Middle frontal gyrus (tissue), 1 donor: Measurements from ENCODE around the gene TNFRSF19.
"Not testable (repeated sequence)": the region's sequence is repeated elsewhere in the genome, so short reads cannot be mapped to it uniquely, and the experiment has no call there.

ENCODE experiments used
- DNase-seq: peaks from one replicate; pipeline ENCODE4 v3.0.0-alpha.2; 2015; ENCODE audit warnings: low spot score; ENCODE audit errors: extremely low spot score

The TNFRSF19 gene

GRCh38 chr13:23570099-23570920 is at the start of gene TNFRSF19:
TSS of gene TNFRSF19 (plus strand) at chr13:23570412. CDS start at chr13:23590184, 19,772 bp downstream.
- no peak for DNase-seq

GRCh38 chr13:23529926-23530325 is 40.3 kb upstream of the TNFRSF19 start:
- not testable (repeated sequence) for DNase-seq

- DNase-seq = no peak
Observed at GRCh38 chr13:23531446-23531845, 38.8 kb upstream of the TNFRSF19 start.

DNA sequence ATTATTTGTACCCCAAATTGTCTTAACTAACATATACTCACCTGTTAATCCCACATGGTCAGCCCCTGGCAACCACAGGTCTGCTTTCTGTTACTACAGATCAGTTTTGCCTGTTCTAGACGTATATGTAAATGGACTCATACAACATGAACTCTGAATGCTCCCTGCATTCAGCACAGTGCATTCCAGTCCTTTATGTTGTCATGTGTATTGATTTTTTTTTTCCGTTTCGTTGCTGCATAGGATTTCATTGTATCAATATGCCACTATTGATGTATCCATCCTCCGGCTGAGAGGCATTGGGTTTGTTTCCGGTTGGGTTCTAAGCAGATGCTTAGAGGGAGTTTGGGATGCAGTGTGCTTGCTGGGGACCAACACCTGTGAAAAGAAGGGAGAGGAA is 36.1 kb upstream of the TNFRSF19 start:
- DNase-seq = no peak

DNA sequence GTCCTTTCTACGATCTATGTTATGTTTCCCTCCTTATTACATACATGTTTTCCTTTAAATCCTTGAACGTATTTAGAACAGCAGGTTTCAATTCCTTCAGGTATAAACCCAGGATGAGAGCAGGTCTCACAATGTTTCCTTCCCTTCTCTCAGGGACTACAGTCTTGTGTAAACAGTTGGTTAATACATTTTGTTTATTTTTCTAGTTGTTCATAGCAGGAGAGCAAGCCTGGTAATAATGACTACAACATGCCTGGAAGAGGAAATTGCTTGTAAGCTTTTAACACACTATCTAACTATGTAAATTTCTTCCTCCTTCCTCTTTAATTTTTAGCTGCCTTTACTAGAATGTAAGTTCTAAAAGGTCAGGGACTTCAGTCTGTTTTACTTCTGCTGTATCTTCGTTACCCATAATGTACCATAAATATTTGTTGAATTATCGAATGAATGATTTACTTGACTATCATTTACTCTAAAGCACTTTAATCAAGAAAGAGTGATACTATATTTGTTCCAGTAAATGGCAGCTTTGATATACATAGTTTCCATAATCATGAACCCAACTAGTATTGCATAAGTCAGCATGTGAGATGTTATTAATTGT is 28.9 kb upstream of the TNFRSF19 start:
- no peak for DNase-seq

DNA sequence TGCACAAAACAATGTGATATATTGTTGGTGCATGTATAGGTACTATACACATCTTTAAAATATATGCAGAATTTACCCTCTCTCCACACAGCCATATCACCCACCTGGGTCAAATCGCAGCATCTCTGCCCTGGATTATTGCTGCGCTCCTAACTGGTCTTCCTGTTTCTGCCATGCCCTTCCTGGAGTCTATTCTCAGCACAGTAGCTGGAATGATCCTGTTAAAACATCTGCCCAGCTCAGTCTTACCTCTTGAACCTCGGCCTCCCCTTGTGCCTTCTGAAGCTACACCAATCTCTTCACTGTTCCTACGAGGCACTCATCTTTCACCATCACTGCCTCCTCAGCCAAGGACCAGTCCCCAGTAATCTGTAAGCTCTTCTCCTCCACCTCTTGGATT is 25.5 kb upstream of the TNFRSF19 start:
- DNase-seq = no peak

DNA sequence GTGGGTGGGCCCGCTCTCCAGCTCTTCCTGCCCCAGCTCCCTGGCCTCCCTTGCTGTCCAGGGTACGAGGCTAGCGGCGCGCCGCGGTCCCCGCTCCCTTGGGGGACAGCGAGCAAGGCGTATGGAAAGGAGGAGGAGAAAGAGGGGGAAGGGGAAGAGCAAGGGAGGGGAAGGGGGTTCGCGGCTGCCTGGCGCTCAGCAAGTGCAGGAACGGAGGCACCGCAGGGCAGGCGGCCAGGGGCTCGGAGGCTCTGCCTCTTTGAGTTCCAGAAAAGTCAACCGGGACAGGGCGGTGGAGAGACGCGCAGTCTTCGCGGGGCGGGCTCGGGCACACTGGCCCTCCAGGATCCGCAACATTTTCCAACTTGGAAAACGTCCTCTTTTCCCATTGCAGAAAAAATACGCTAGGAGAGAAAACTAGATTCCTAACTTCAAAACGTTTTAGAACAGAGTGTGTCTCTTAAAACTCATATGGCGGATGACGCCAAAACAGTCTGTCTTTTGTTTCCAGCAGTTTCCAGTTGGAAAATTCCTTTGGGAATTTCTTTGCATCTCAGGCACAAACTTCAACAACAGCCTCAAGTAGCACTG is 23.1 kb upstream of the TNFRSF19 start:
- DNase-seq = no peak

- no peak for DNase-seq
Observed at GRCh38 chr13:23549724-23550123, 20.5 kb upstream of the TNFRSF19 start.

- DNase-seq = no peak
Observed at GRCh38 chr13:23550163-23550562, 20.0 kb upstream of the TNFRSF19 start.

DNA sequence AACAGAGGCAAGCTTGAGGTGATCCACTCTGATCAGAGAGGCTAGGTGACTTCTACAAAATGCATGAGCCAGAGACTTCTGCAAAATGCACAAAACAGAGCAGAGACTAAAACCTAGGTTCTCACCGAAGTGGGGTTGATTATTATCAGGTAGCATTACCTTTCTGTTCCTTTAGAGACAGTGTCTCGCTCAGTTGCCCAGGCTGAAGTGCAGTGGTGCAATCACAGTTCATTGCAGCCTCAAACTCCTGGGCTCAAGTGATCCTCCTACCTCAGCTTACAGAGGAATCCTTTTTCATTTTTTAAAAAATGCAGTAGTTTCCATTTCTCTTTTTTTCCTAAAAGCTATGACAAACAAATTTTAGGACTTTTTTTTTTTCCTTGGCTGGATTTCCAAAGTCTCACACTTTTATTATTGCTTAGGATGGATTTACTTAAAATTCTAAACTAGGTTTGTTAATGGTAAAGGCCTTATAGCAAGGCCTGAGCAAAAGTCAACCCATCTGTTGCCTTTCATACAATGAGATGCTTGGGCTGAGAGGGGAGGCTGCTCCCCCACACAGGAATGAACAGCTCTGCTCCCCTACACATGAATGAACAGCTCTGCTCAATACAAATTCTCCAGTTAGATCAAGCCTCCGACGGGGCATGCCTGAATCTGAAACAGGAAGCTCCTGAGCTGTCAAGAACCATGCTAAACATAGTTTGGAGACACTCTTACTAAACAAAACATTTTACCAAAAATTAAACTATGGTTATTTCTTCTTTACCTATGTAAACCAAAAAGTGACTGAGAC is 18.8 kb upstream of the TNFRSF19 start:
- no peak for DNase-seq

DNA sequence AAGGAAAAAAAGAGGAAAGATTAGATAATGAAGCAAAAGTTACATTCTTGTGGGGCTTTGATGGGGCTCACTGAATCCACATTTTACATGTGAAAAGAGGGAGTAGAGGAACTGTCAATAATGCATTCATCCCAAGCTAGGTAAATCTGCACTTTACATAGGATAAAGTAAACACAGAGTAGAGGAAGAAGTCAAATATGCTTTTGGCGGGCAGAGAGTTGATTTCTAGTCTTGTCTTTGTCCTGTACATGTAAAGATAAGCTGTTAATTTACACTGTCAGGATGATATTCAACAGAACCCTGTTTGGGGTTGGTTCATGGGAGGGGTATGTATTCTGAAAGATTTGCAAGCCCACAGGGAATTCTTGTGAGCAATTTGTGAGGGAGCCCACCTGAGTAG is 18.0 kb upstream of the TNFRSF19 start:
- DNase-seq = no peak

GRCh38 chr13:23552661-23553060 is 17.6 kb upstream of the TNFRSF19 start:
- no peak for DNase-seq

DNA sequence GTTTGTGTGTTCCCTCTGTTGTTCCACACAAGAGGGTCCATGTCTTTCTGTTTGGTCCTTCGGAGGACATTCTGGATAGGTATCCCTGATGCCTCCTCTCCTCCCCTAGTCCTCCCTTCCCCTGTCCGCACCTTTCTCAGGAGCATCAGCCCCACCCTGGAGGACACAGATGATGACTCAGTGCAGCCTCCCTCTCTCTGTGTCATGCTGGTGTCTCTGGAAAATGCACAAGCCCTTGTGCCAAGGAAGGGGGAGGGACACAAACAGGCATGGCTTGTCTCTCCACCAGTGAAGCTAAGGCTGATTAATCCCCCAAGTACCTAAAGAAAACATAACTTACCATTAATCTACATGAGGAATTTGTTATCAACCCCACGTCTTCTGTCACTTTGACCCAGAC is 16.2 kb upstream of the TNFRSF19 start:
- DNase-seq = no peak

GRCh38 chr13:23557043-23557442 is 13.2 kb upstream of the TNFRSF19 start:
- no peak for DNase-seq

GRCh38 chr13:23557733-23558132 is 12.5 kb upstream of the TNFRSF19 start:
- no peak for DNase-seq

- no peak for DNase-seq
Observed at GRCh38 chr13:23558675-23559536, 11.3 kb upstream of the TNFRSF19 start.

DNA sequence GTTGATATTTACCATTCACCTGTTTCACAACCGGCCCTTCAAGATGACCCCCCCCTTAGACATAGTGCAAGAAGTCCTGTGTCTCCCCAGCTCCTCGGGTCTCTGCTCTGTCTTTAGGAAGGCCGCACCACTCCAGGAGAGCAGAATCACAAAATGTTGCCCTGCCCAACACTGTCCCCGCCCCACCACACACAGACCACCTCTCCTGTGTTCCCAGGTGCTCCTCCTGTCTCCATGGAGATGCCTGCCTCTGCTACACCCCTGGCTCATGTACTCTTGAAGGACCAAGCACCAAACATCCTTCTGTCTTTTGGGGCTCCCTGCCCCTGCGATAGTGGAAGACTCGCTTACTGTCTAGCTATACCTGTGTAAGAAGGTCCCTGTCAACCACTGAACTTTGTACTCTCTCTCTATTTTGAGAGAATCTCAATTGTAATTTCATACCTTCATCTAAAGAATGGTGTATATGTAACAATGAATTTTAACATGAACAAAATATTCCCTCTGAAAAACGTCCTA is 9.6 kb upstream of the TNFRSF19 start:
- DNase-seq = no peak

DNA sequence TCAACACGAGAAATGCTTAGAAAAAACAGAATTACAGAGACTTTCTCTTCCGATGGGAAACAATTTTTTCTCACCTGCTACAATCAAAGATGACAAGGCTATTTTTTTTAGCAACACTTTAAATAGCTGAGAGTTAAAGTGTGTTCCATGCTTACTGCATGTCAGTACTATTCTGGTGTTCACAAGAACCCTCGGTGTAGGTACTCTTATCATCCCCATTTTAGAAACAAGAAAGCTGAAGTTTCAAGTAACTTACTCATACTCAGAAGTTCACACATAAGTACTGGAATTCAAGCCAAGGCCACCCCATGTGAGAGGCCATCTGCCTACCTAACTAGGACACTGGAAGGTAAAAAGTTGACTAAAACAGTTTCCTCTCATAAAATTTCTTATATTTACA is 9.0 kb upstream of the TNFRSF19 start:
- no peak for DNase-seq

- no peak for DNase-seq
Observed at GRCh38 chr13:23563085-23563845, 6.9 kb upstream of the TNFRSF19 start.
